Uterus (tissue), 2 donors: Measurements from ENCODE around the gene VWF.

Source experiments
- CTCF ChIP-seq, 4 experiments: fragments of 200-600 bp in 2 of 4; fragments of 450-650 bp in 2 of 4; sonication (generic) in 2 of 4; IDR thresholded peaks; one replicate each; pipeline ENCODE4 v1.5.1; 2016 to 2019; ENCODE audit warnings: antibody characterized with exemption in 4 of 4, mild to moderate bottlenecking in 2 of 4, moderate library complexity in 1 of 4
- POLR2A ChIP-seq, 2 donors: fragments of 450-650 bp; IDR thresholded peaks; one replicate each; pipeline ENCODE4 v1.6.1; 2016; ENCODE audit warnings: antibody characterized with exemption in 2 of 2, mild to moderate bottlenecking in 1 of 2, moderate library complexity in 1 of 2

GRCh38 chr12:6086316-6086715, 38.2 kb downstream of the VWF start:
- no peak for TF ChIP-seq CTCF (IDR thresholded peaks at IDR 0.05)
- TF ChIP-seq POLR2A (IDR thresholded peaks at IDR 0.05): no peak
